ENCODE data around the gene TMPRSS4.

DNA sequence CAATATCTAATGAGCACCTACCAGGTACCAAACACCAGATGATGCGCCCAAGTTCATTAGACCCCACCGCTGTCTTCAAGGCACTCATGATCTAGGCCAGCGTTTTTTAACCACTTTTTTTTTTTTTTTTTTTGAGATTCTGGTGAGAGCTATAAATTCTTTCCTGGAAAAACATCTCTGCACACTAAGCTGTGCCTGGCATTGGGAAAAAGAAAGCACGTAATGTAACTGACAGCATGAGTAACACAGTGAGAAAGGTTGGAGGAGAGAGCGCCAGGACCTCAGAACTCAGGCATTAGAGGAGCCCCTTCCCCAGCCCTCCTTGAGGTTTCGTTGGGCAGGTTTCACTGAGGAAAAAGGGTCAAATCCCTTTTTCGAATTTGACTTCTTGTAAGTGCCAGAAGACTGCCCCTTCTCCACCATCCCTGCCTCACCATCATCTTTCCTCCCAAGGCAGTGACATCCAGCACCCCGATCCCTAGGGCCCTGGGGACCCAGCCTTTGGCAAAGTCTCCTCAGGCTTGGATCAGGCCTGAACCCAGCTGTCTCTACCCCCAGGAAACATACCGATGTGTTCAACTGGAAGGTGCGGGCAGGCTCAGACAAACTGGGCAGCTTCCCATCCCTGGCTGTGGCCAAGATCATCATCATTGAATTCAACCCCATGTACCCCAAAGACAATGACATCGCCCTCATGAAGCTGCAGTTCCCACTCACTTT, 36.0 kb downstream of the TMPRSS4 start:
- TF ChIP-seq, protein P1, sequence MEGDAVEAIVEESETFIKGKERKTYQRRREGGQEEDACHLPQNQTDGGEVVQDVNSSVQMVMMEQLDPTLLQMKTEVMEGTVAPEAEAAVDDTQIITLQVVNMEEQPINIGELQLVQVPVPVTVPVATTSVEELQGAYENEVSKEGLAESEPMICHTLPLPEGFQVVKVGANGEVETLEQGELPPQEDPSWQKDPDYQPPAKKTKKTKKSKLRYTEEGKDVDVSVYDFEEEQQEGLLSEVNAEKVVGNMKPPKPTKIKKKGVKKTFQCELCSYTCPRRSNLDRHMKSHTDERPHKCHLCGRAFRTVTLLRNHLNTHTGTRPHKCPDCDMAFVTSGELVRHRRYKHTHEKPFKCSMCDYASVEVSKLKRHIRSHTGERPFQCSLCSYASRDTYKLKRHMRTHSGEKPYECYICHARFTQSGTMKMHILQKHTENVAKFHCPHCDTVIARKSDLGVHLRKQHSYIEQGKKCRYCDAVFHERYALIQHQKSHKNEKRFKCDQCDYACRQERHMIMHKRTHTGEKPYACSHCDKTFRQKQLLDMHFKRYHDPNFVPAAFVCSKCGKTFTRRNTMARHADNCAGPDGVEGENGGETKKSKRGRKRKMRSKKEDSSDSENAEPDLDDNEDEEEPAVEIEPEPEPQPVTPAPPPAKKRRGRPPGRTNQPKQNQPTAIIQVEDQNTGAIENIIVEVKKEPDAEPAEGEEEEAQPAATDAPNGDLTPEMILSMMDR (conservative IDR thresholded peaks at IDR 0.05): no peak
- TF ChIP-seq ZFX (IDR thresholded peaks at IDR 0.05): no peak

All from C4-2B (cell line).